Fibroblast of peridontal ligament (primary cell): ENCODE data around the gene CDCA8.
A peak's percentile ranks its signal among the peaks of the same experiment; 100 is the strongest.

Source experiments
- DNase-seq: peaks from one replicate; pipeline ENCODE4 v3.0.0-alpha.2; 2010; ENCODE audit errors: extremely low read depth

The CDCA8 gene

DNA sequence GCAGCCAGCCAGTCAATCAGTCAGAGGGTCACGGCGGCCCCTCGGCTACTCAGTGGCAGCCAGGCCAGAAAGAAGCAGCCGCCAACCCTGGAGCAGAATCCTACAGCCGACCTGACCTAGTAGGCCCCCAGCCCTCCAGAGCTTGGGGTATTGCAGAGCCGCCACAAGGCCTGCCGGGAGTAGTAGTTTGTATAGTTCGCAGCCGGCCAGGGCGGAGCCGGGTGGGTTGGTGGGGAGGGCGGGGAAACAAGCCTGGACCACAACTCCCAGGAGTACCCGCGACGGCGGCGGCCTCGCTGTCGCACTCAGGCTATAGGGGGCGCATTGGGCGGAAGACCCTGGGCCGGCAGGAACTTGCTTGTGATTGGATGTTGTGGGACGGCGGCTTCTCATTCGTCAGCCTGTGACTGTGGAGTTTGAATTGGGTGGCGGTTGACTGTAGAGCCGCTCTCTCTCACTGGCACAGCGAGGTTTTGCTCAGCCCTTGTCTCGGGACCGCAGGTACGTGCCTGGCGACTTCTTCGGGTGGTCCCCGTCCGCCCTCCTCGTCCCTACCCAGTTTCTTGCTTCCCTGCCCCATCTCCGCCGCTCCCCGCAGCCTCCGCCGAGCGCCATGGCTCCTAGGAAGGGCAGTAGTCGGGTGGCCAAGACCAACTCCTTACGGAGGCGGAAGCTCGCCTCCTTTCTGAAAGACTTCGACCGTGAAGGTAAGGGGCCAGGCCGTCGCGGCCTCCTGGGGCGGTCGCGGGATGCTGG lies at the start of gene CDCA8:
Gene CDCA8, plus strand, starts transcription at position 439 of the 756 bp plus-strand sequence. Its CDS starts 175 bp downstream, at position 614.
- DNase-seq, result peak; percentile 96

DNA sequence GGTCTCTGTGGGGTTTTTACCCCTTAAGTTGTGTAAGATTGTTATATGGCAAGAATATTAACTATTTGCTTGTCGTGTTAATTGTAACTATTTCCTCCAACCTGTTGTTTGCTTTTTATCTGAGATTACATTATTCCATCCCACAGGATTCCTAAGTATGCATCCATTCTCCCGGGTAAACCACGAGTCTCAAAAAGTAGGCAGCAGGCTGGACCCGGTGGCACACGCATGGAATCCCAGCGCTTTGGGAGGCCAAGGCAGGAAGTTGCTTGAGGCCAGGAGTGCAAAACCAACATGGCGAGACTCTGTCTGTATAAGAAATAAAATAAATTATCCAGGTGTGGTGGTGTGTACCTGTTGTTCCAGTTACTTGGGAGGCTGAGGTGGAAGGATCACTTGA lies 45.0 kb upstream of the CDCA8 start:
- DNase-seq, result no peak

- DNase-seq, result no peak
These were observed 42.1 kb upstream of the CDCA8 start for GRCh38 chr1:37650173-37650572.

DNA sequence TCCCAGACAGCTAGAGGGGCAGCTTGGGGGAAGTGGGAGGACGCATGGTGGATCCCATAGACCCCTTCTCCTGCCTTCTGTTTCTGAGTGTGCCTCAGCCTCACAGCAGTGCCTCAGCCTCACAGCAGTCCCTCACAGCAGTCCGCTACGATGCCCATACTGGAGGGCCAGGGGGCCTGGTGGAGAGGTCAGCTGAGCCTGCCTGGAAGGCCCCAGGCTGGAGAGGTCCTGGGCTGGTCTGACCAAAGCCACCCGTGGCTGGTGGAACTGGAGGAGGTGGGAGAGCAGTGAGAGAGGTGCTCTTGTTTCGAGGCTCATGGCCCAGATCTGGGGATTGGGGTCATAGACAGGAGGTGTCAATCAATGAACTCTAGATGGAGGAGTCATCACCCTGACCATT lies 41.6 kb upstream of the CDCA8 start:
- no peak for DNase-seq

GRCh38 chr1:37651803-37652202 lies 40.5 kb upstream of the CDCA8 start:
- no peak for DNase-seq

GRCh38 chr1:37652976-37653375 lies 39.3 kb upstream of the CDCA8 start:
- DNase-seq, result no peak

DNA sequence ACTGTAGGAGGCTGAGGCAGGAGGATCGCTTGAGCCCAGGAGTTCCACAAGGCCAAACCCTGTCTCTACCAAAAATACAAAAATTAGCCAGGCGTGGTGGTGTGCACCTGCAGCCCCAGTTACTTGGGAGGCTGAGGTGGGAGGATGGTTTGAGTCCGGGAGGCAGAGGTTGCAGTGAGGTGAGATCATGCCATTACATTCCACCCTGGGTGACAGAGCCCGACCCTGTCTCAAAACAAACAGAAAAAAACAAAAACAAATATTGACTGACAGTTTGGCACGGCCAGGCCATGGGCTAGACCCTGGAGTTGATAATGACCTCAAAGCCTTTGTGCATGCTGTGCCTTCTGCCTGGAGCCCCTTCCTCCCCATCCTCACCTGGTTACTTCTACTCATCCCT lies 38.4 kb upstream of the CDCA8 start:
- DNase-seq, result no peak

DNA sequence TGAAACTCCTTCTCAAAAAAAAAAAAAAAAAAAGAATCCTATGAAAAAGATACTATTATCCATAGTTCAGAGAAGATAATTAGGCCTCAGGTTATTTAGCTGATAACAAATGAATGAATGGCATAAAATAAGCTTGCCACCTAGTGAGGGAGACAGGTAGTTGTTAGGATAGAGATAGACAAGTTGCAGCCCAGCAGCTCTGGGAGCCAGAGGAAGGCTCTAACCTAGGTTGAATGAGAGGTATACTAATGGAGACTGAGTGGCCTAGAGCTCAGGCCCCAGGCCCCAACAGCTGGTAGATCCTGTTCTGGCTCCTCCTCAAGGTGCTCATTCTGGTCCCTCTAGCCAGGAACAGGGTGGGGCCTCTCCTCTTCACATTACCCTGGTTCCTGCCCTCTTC lies 37.0 kb upstream of the CDCA8 start:
- no peak for DNase-seq

- no peak for DNase-seq
These were observed 36.3 kb upstream of the CDCA8 start for GRCh38 chr1:37656026-37656425.

GRCh38 chr1:37656881-37657280 lies 35.4 kb upstream of the CDCA8 start:
- DNase-seq, result no peak

DNA sequence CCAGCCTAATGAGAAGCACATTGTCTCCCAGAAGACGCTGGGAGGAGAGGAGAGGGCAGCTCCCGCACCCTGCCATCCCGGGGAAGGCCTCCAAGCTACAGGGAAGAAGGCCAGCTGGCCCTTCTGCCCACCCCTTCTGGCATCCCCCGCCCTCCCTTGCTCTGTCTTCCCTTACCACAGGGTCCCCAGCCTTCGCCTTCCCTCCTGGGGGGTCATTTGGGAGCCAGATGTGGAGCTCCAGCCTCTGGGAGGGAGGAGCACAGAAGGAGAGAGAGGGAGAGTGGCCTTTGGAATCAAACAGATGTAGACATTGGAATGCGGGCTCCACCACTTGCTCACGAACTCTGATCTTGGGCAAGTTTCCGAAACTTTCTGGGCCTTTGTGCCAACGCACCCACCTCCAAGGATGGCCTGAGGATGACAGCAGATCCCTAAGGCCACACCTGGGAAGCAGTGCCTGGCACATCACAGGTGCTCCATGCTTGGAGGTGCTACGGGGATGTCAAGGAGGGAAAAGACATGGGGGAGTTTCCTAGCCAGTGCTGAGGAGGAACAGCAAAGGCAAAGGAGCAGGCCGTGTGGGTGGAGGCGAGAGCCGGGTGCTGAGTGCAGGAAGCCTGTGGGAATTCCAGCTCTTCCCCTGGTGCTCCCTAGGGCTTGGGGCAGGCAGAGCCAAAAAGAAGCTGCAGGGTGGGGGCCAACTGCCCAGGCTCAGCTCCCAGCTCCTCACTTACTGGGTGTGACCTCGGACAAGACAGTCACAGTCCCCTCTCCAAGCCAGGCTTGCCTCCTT lies 34.5 kb upstream of the CDCA8 start:
- no peak for DNase-seq

DNA sequence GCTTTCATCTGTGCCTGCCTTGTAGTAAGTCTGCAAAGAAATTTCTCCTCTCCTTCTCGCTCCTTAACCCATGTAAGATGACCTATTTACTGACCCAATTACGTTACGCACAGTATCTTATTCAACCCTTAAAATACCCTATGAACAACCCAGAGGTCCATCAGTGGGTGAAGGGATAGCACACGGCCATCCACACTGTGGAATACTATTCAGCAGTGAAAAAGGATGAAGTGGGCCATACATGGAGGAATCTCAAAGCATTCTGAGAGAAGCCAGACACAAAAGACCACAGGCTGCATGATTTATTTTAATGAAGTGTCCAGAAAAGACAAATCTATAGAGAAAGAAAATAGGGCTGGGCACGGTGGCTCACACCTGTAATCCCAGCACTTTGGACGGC lies 33.8 kb upstream of the CDCA8 start:
- DNase-seq, result no peak

DNA sequence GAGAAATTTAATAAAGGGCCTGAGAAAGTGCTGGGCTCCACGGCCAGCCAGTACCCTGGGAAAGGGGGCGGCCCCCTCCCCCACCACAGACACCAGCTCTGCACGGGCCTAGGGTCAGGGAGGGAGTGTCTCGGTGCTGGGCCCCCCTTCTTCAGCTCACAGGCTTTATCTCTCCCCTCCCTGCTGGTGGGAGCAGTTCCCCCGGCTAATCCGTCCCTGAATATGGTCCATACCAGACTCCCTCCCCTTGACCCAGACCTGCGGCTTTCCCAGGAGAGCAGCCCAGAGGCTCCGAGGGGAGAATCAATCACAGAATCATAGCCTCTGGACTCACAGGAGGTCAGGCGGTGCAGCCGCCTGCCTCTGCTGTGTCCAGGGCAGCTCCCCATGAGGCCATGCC lies 31.7 kb upstream of the CDCA8 start:
- DNase-seq, result no peak

- DNase-seq, result no peak
These were observed 30.9 kb upstream of the CDCA8 start for GRCh38 chr1:37661401-37661800.

- DNase-seq, result no peak
These were observed 30.1 kb upstream of the CDCA8 start for GRCh38 chr1:37662031-37662755.

GRCh38 chr1:37663426-37664000 lies 28.8 kb upstream of the CDCA8 start:
- DNase-seq, result no peak

- DNase-seq, result no peak
These were observed 26.0 kb upstream of the CDCA8 start for GRCh38 chr1:37666241-37666867.

GRCh38 chr1:37667023-37667671 lies 25.2 kb upstream of the CDCA8 start:
- DNase-seq, result no peak

GRCh38 chr1:37670133-37670532 lies 22.2 kb upstream of the CDCA8 start:
- no peak for DNase-seq

DNA sequence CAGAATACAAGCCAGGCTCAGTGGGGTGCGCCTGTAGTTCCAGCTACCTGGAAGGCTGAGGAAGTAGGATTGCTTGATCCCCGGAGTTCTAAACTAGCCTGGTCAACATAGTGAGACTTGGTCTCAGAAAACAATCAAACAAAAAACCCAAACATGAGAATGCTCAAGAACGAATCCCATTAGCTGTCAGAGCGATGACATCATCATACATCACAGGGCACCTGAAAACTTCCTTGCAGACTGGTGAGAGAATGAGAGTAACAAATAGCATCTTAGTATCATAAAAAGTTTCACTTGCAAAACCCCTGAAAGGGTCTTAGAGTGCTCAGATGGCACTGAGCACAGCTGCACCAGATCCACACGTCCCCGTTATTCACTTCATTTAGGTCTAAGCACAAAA lies 21.1 kb upstream of the CDCA8 start:
- DNase-seq, result no peak
